ENCODE measurements around the gene CHRNA7.

CHRNA7 gene

GRCh38 chr15:32121384-32121695 lies 91.0 kb downstream of the CHRNA7 start:
- H4K20me1 ChIP-seq (ENCODE audit: insufficient read depth, low read length): no peaks in the 10 kb centered on the region
- no peaks in the 10 kb centered on the region for H3F3A ChIP-seq (ENCODE audit: insufficient read depth, low read length)
- no peaks in the 10 kb centered on the region for H3K36me3 ChIP-seq (ENCODE audit: insufficient read depth, low read length)
- no peak overlapping the region for H3K4me3 ChIP-seq (ENCODE audit: low read depth, low read length, poor library complexity, severe bottlenecking)
- no peaks in the 10 kb centered on the region for H3K9me2 ChIP-seq (ENCODE audit: low read depth, low read length)
- no peaks in the 10 kb centered on the region for H3K4me1 ChIP-seq (ENCODE audit: insufficient read depth, low read length, severe bottlenecking)
- no peaks in the 10 kb centered on the region for H3K79me2 ChIP-seq (ENCODE audit: insufficient read depth, low read length)
- no peaks in the 10 kb centered on the region for H3K27me3 ChIP-seq (ENCODE audit: insufficient read depth, low read length)
- TF ChIP-seq EZH2 (IDR thresholded peaks at IDR 0.05; ENCODE audit: borderline replicate concordance, low read length): no peak
- no peak for TF ChIP-seq CTCF (IDR thresholded peaks at IDR 0.05; ENCODE audit: low read length)
- no peak overlapping the region for H3K9ac ChIP-seq (ENCODE audit: low read length)
- no peaks in the 10 kb centered on the region for H3K9me3 ChIP-seq (ENCODE audit: low read length)
- no peak overlapping the region for H3K4me2 ChIP-seq (ENCODE audit: low read length)
- no peak overlapping the region for H3K27ac ChIP-seq (ENCODE audit: low read depth, low read length, poor library complexity, severe bottlenecking)
- H2AFZ ChIP-seq (ENCODE audit: low read length): no peak overlapping the region

- H3K9me2 ChIP-seq (ENCODE audit: low read depth, low read length): no peaks in the 10 kb centered on the region
- H3F3A ChIP-seq (ENCODE audit: insufficient read depth, low read length): no peaks in the 10 kb centered on the region
- H3K4me2 ChIP-seq (ENCODE audit: low read length): no peak overlapping the region
- no peaks in the 10 kb centered on the region for H3K79me2 ChIP-seq (ENCODE audit: insufficient read depth, low read length)
- no peak overlapping the region for H2AFZ ChIP-seq (ENCODE audit: low read length)
- H3K27ac ChIP-seq (ENCODE audit: low read depth, low read length, poor library complexity, severe bottlenecking): no peak overlapping the region
- H3K4me1 ChIP-seq (ENCODE audit: insufficient read depth, low read length, severe bottlenecking): no peaks in the 10 kb centered on the region
- no peaks in the 10 kb centered on the region for H4K20me1 ChIP-seq (ENCODE audit: insufficient read depth, low read length)
- TF ChIP-seq CTCF (IDR thresholded peaks at IDR 0.05; ENCODE audit: low read length) (no peak), EZH2 (IDR thresholded peaks at IDR 0.05; ENCODE audit: borderline replicate concordance, low read length) (no peak)
- no peaks in the 10 kb centered on the region for H3K36me3 ChIP-seq (ENCODE audit: insufficient read depth, low read length)
- no peak overlapping the region for H3K9ac ChIP-seq (ENCODE audit: low read length)
- no peak overlapping the region for H3K4me3 ChIP-seq (ENCODE audit: low read depth, low read length, poor library complexity, severe bottlenecking)
- no peaks in the 10 kb centered on the region for H3K27me3 ChIP-seq (ENCODE audit: insufficient read depth, low read length)
- H3K9me3 ChIP-seq (ENCODE audit: low read length): no peaks in the 10 kb centered on the region
These were observed 91.7 kb downstream of the CHRNA7 start for GRCh38 chr15:32122013-32122412.

- Histone ChIP-seq H3K27me3 (ENCODE audit: insufficient read depth, low read length) (no peaks in the 10 kb centered on the region), H3F3A (ENCODE audit: insufficient read depth, low read length) (no peaks in the 10 kb centered on the region), H3K4me2 (ENCODE audit: low read length) (no peak overlapping the region), H3K9me2 (ENCODE audit: low read depth, low read length) (no peaks in the 10 kb centered on the region), H2AFZ (ENCODE audit: low read length) (no peak overlapping the region), H3K9me3 (ENCODE audit: low read length) (no peaks in the 10 kb centered on the region), H3K79me2 (ENCODE audit: insufficient read depth, low read length) (no peaks in the 10 kb centered on the region), H3K9ac (ENCODE audit: low read length) (no peak overlapping the region), H4K20me1 (ENCODE audit: insufficient read depth, low read length) (no peaks in the 10 kb centered on the region), H3K4me1 (ENCODE audit: insufficient read depth, low read length, severe bottlenecking) (no peaks in the 10 kb centered on the region), H3K36me3 (ENCODE audit: insufficient read depth, low read length) (no peaks in the 10 kb centered on the region), H3K27ac (ENCODE audit: low read depth, low read length, poor library complexity, severe bottlenecking) (no peak overlapping the region), H3K4me3 (ENCODE audit: low read depth, low read length, poor library complexity, severe bottlenecking) (no peak overlapping the region)
- no peak for TF ChIP-seq CTCF (IDR thresholded peaks at IDR 0.05; ENCODE audit: low read length)
These were observed 93.2 kb downstream of the CHRNA7 start for GRCh38 chr15:32123473-32123872.

Measured in OCI-LY1 (cell line).